Stomach (tissue), 9 donors: ENCODE measurements around the gene RNF5. TPM values are rescaled to one million over a fixed set of nuclear protein-coding genes. Genes with fewer than 3 reads are reported as not detected.

Experiments used
- DNase-seq, 2 donors: peaks; one replicate each; pipeline versions ENCODE4 v3.0.0 to v3.0.0-alpha.2; 2013 to 2019
- H3K27ac ChIP-seq, 5 donors: fragments of 200-600 bp in 4 of 5; sonication (generic) in 4 of 5; one replicate each; pipeline ENCODE4 v1.5.1; 2013 to 2019; ENCODE audit warnings: mild to moderate bottlenecking in 1 of 5, moderate library complexity in 1 of 5
- H3K27me3 ChIP-seq, 3 donors: fragments of 200-600 bp; sonication (generic); one replicate each; pipeline ENCODE4 v1.5.1; 2017 to 2019; ENCODE audit warnings: mixed run types in 1 of 3
- H3K36me3 ChIP-seq, 4 donors: fragments of 200-600 bp; sonication (generic); 1 replicate in 3 of 4; 2 replicates in 1 of 4; pipeline ENCODE4 v1.5.1; 2016 to 2019
- H3K4me1 ChIP-seq, 4 donors: fragments of 200-600 bp; sonication (generic); one replicate each; pipeline ENCODE4 v1.5.1; 2016 to 2019
- H3K4me3 ChIP-seq, 4 donors: fragments of 200-600 bp; sonication (generic) in 3 of 4; one replicate each; pipeline ENCODE4 v1.5.1; 2016 to 2019; ENCODE audit warnings: mild to moderate bottlenecking in 1 of 4
- H3K9me3 ChIP-seq, 4 donors: fragments of 200-600 bp; sonication (generic); one replicate each; pipeline ENCODE4 v1.5.1; 2016 to 2019
- CTCF ChIP-seq, 7 experiments: fragments of 450-650 bp in 4 of 7; fragments of 200-600 bp in 3 of 7; sonication (generic) in 3 of 7; IDR thresholded peaks; one replicate each; pipeline ENCODE4 v1.5.1; 2016 to 2019; ENCODE audit warnings: antibody characterized with exemption in 7 of 7, control low read depth in 2 of 7, mild to moderate bottlenecking in 1 of 7
- EP300 ChIP-seq: sonication (generic); formaldehyde crosslinking; IDR thresholded peaks from one replicate; pipeline ENCODE4 v1.6.1; 2017; ENCODE audit warnings: antibody characterized with exemption
- POLR2A ChIP-seq, 4 donors: fragments of 450-650 bp; IDR thresholded peaks; one replicate each; pipeline ENCODE4 v1.6.1; 2016; ENCODE audit warnings: antibody characterized with exemption in 4 of 4, control low read depth in 2 of 4, mild to moderate bottlenecking in 1 of 4, moderate library complexity in 1 of 4
- POLR2AphosphoS5 ChIP-seq, 3 donors: sonication (generic); formaldehyde crosslinking; IDR thresholded peaks; one replicate each; pipeline ENCODE4 v1.6.1; 2016; ENCODE audit warnings: antibody characterized with exemption in 3 of 3
- WGBS, 5 donors: extraction: QIAGEN DNeasy Blood & Tissue Kit in 3 of 5; methylation state at CpG; one replicate each; pipeline versions ENCODE4 v1.1.5 to v1.1.7; 2013 to 2018; 5-methylcytosine and 5-hydroxymethylcytosine counted together
- intact Hi-C: fragments of 100-400 bp; cut with DNase I; formaldehyde crosslinking; loops from one replicate; pipeline ENCODE4 v1.15.1; 2023; ENCODE audit warnings: low total_unique reads
- polyA plus RNA-seq, 3 donors: library from polyadenylated mRNA; stranded (reverse); fragments of 200-250 nt; gene quantifications; one replicate each; pipeline ENCODE4 v1.2.3, GENCODE V29; 2013
- total RNA-seq, 5 donors: library from RNA; depleted of rRNA; stranded (reverse); fragments of >200 nt; gene quantifications; one replicate each; pipeline versions ENCODE4 v1.1.0 to v1.2.3, GENCODE V29; 2014 to 2016
- donor health status: healthy with polysubstance abuse.
- donor health status: Bipolar disorder and iron deficiency.
- donor health status: healthy.

The RNF5 gene
- total and polyA plus RNA-seq, 8 donors: 22.6 to 107 (median 66.0) TPM

DNA sequence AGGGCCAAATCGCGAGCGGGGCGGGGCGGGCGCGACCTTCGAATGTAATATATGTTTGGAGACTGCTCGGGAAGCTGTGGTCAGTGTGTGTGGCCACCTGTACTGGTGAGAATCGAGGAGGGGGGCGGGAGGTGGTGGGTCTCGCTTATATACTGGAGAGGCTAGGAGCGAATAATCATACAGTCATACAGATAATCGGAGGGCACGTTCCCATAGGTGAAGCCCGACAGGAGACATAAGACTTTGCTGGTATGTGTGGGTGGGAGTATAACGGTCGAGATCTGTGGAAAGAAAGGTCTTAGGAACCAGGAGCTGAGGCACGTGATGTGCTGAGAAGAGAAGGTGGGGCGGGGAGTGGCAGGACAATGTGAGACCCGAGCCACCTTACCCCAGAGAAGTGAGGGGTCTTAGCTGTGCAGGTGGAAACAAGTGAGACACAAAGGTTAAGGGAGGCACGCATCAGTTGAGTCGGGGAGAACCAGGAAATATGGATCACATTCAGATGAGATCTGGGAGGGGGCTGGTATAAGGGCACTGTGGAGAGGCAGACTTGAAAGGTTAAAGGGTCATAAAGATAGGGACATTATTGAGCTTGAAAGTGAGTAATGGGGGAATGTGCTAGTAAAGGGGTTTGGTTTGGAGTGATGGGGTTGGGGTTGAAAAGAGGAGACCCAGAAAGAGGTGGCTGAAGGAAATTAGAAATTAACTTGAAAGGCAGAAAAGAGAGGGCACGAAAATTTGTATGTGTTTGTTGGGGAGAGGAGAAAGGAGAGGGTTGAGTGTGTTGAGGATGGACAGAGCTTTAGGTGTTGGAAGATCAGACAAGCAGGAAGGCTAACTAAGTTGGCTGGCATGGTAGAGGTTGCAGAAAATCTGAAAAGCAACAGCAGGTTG lies 589 bp downstream of the RNF5 start:
- peak overlapping the region; percentile 91 to 100 (median 92) for H3K27ac ChIP-seq
- H3K4me1 ChIP-seq: peaks cover 46 to 80% (median 70%) of the 10 kb centered on the region in 4 donors
- peaks cover 23 to 42% (median 41%) of the 10 kb centered on the region in 4 donors for H3K36me3 ChIP-seq
- intact Hi-C loops: no loop called here
- H3K27me3 ChIP-seq: no peaks in the 10 kb centered on the region
- peak in 1 of 2 donors; percentile 62 for DNase-seq
- TF ChIP-seq POLR2A (IDR thresholded peaks at IDR 0.05): no peak
- no peak for TF ChIP-seq POLR2AphosphoS5 (IDR thresholded peaks at IDR 0.05)
- TF ChIP-seq EP300: no peak
- no peak for TF ChIP-seq CTCF (IDR thresholded peaks at IDR 0.05)
- H3K4me3 ChIP-seq: peak overlapping the region; percentile 86 to 98 (median 88)
- no peaks in the 10 kb centered on the region for H3K9me3 ChIP-seq
- WGBS, 5 donors: 1 to 2% (median 2%) methylated on average over 20 to 24 of the region's 24 CpGs

GRCh38 chr6:32179766-32180405 lies 1.7 kb downstream of the RNF5 start:
- Histone ChIP-seq H3K4me3 (peak overlapping the region in 2 of 4 donors; percentile 86 to 90), H3K9me3 (no peaks in the 10 kb centered on the region), H3K36me3 (peaks cover 23 to 49% (median 43%) of the 10 kb centered on the region in 4 donors), H3K27me3 (no peaks in the 10 kb centered on the region), H3K4me1 (peaks cover 41 to 79% (median 66%) of the 10 kb centered on the region in 4 donors), H3K27ac (peak overlapping the region in 4 of 5 donors; percentile 91 to 100 (median 92))
- WGBS, 5 donors: 63 to 72% (median 70%) methylated on average over 10 of the region's 10 CpGs
- no peak for DNase-seq
- TF ChIP-seq CTCF (IDR thresholded peaks at IDR 0.05) (no peak), POLR2AphosphoS5 (IDR thresholded peaks at IDR 0.05) (no peak), POLR2A (IDR thresholded peaks at IDR 0.05) (no peak), EP300 (no peak)
- intact Hi-C loops: no loop called here

DNA sequence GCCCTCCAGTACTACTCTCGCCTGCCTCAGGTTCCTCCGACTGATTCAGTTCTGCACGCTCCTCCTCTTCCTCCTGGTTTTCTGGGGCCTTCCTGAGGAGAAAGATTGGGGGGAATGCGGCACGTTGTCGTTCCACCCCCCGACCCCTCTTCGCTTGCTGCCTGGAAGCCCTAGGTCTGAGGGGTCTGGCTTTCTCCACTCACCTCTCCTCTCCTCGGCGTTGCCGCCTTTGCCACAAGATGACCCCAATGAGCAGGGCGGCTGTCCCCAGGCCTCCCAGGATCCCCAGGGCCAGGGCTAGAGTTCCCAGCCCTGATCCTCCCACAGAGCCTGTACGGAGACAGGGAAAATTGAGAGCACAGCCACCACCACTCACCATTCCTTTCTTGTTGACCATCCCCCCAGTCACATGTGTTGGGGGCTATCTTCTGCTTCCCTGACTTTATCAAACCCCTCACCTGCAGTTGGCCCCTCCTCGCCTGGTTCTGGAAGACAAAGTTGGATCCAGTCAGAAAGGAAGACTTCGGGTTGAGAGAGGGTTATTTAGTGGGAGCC lies 3.0 kb downstream of the RNF5 start:
- DNase-seq: peak in 1 of 2 donors; percentile 3
- TF ChIP-seq POLR2A (IDR thresholded peaks at IDR 0.05) (no peak), POLR2AphosphoS5 (IDR thresholded peaks at IDR 0.05) (no peak), EP300 (no peak), CTCF (IDR thresholded peaks at IDR 0.05) (no peak)
- peaks cover 23 to 54% (median 48%) of the 10 kb centered on the region in 4 donors for H3K36me3 ChIP-seq
- peak overlapping the region in 4 of 5 donors; percentile 14 to 100 (median 79) for H3K27ac ChIP-seq
- 87 to 94% (median 88%) methylated on average over 15 of the region's 15 CpGs for WGBS, 5 donors
- no peaks in the 10 kb centered on the region for H3K27me3 ChIP-seq
- intact Hi-C loops: no loop called here
- H3K4me1 ChIP-seq: peaks cover 40 to 79% (median 63%) of the 10 kb centered on the region in 4 donors
- no peaks in the 10 kb centered on the region for H3K9me3 ChIP-seq
- no peak overlapping the region for H3K4me3 ChIP-seq

- Histone ChIP-seq H3K27me3 (no peaks in the 10 kb centered on the region), H3K4me3 (no peak overlapping the region), H3K36me3 (peaks cover 30 to 62% (median 55%) of the 10 kb centered on the region in 4 donors), H3K4me1 (peaks cover 34 to 79% (median 63%) of the 10 kb centered on the region in 4 donors), H3K27ac (peak overlapping the region in 4 of 5 donors; percentile 49 to 100 (median 79)), H3K9me3 (no peaks in the 10 kb centered on the region)
- TF ChIP-seq POLR2A (IDR thresholded peaks at IDR 0.05) (no peak), EP300 (no peak), POLR2AphosphoS5 (IDR thresholded peaks at IDR 0.05) (no peak), CTCF (IDR thresholded peaks at IDR 0.05) (no peak)
- intact Hi-C loops: no loop called here
- DNase-seq: peak in 1 of 2 donors; percentile 9
- 45 to 77% (median 57%) methylated on average over 10 of the region's 10 CpGs for WGBS, 5 donors
Observed at GRCh38 chr6:32181915-32182529, 3.8 kb downstream of the RNF5 start.
